Lower lobe of right lung (tissue), 2 donors: ENCODE results near the gene SGTA. TPM values are rescaled to one million over a fixed set of nuclear protein-coding genes. Genes with fewer than 3 reads are reported as not detected.

Experiments
- ATAC-seq, 2 donors: fragments of 200-7000 bp; cut with Tn5 transposase; one replicate each; pipeline ENCODE4 v1.9.1; 2020 to 2022; ENCODE audit warnings: mild to moderate bottlenecking in 2 of 2, moderate library complexity in 2 of 2
- DNase-seq: peaks from one replicate; pipeline ENCODE4 v3.0.0-alpha.2; 2020
- H3K27ac ChIP-seq: fragments of 200-600 bp; one replicate; pipeline ENCODE4 v1.8.0; 2022
- H3K27me3 ChIP-seq: fragments of 200-600 bp; one replicate; pipeline ENCODE4 v1.8.0; 2022; ENCODE audit warnings: low read depth
- H3K36me3 ChIP-seq: fragments of 200-600 bp; one replicate; pipeline ENCODE4 v1.8.0; 2022; ENCODE audit warnings: mild to moderate bottlenecking
- H3K4me1 ChIP-seq: fragments of 200-600 bp; one replicate; pipeline ENCODE4 v1.8.0; 2022
- H3K4me3 ChIP-seq: fragments of 200-600 bp; one replicate; pipeline ENCODE4 v1.8.0; 2022; ENCODE audit warnings: mild to moderate bottlenecking
- H3K9me3 ChIP-seq: fragments of 200-600 bp; one replicate; pipeline ENCODE4 v1.8.0; 2022
- CTCF ChIP-seq: fragments of 200-600 bp; IDR thresholded peaks from one replicate; pipeline ENCODE4 v1.8.0; 2022; ENCODE audit warnings: antibody characterized with exemption, mild to moderate bottlenecking
- intact Hi-C: fragments of 100-400 bp; cut with DNase I; formaldehyde crosslinking; loops from one replicate; pipeline ENCODE4 v1.11.0; 2022
- total RNA-seq: library from RNA; stranded (reverse); fragmentation: NEBNext Ultra II Directional; extraction: Animal tissue kit (Norgen Biotek cat#: 25700); gene quantifications from one replicate; pipeline ENCODE4 v1.2.1, GENCODE V29; 2021
- donor health status: DM: no; HTN: yes; CAD: no; lungs with severe emphysema.

The SGTA gene
- total RNA-seq, 1 donor from 2014 or later, result 41.6 TPM

DNA sequence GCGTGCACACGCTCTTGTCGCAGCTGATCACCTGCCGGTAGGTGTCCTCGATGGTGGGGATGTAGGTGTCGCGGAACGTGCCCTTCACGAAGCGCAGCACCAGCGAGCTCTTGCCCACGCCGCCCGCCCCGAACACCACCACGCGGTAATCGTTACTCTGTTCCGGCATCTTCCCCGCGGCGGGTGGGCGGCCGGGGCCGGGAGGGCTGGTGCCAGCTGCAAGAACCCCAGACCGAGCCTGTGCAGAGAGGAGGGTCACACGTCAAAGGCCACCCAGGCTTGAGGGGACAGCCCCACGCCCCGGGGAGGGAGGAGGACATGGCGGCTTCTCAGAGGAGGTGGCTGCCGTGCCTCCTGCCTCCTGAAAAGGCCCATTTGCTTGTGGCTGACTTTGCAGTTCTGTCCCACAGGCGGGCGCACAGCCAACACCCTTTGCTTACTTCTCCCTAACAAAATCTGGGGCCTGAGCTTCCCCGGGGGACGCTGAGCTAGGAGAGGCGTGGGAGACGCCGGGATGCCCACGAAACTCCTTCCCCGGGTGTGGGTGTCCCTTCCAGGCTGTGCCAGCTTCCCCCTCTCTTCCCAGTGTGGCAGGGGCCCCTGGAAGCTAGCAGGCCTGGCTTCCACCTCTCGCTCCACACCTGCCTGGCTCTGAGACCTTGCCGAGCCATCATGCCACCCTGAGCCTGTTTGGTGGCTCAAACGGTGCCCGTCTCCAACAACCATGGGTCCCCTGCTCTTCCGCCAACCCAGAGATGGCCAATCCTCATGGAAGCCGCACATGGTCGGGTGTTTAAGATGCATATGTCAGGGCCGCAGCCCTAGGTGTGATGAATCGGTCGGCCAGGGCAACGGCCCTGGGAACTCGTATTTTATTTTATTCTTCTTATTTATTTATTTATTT, 65.2 kb downstream of the SGTA start:
- intact Hi-C loops, result no loop called here
- Histone ChIP-seq H3K27ac (no peak overlapping the region), H3K9me3 (peaks cover 8% of the 10 kb centered on the region), H3K4me3 (no peak overlapping the region), H3K27me3 (peaks cover 36% of the 10 kb centered on the region), H3K4me1 (peaks cover 2% of the 10 kb centered on the region), H3K36me3 (no peaks in the 10 kb centered on the region)
- no peak for ATAC-seq
- no peak for TF ChIP-seq CTCF
- DNase-seq, result peak; percentile 33

DNA sequence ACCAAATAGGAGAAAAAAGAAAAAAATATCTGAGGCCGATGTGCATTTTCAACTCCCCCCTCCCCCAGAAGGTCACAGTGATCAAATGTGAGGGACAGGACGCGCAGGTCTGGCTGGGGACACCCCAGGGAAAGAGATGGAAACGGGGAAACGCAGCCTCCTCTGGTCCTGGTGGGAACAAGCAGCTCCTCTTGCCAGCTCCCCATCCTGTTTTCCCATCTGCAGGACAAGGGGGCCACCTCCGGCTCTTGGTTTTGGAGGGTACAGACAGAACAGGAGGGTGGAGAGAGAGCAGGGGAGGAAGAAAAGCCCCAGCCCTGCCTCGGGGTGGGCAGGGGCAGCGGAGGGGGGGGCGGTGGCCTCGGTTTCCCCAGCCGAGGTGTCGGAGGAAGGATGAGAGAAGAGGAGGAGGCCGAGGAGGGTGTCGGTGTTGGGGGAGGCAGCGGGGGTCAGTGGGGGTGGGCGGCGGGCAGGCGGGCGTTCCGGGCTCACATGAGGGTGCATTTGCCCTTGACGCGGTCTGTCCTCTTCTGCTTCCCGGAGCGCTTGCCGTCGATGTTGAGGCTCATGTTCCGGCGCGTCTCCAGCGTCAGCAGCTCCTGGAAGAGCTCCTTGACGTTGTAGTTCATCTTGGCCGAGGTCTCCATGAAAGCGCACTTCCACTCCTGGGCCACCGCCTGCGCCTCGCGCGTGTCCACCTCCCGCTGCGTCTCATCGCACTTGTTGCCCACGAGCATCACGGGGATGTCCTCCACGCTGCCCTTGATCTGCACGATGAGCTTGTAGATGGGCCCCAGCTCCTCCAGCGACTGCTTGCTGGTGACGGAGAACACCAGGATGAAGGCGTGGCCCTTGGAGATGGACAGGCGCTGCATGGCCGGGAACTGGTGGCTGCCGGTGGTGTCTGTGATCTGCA, 66.1 kb downstream of the SGTA start:
- intact Hi-C loops, result no loop called here

DNA sequence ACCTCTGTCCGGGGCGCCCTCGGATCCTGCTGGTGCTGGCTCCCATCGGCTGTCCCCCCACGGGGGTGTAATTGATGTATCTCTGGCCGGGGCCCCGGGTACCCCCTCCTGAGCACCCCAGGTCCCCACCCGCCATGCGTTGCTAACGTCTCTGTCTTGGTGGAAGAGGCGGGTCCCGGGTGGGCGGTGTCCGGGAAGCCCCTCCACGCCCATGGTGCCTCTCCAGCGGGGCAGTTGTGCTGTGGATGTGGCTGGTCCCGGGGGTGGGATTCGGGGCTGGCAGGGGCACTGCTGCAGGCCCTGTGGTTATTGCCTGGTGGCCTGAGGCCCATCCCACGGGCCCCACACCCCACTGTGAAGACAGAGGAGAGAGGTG, 66.8 kb downstream of the SGTA start:
- H3K27ac ChIP-seq, result no peak overlapping the region
- no peak for TF ChIP-seq CTCF
- no peak overlapping the region for H3K4me3 ChIP-seq
- peaks cover 20% of the 10 kb centered on the region for H3K27me3 ChIP-seq
- intact Hi-C loops, result no loop called here
- peaks cover 8% of the 10 kb centered on the region for H3K9me3 ChIP-seq
- H3K36me3 ChIP-seq, result no peaks in the 10 kb centered on the region
- ATAC-seq (no peak), DNase-seq (peak; percentile 28)
- no peaks in the 10 kb centered on the region for H3K4me1 ChIP-seq

More for the DNA sequence above, 66.1 kb downstream of the SGTA start:
- DNase-seq (peak; percentile 30), ATAC-seq (no peak)
- TF ChIP-seq CTCF, result no peak
- H3K36me3 ChIP-seq, result no peaks in the 10 kb centered on the region
- H3K4me3 ChIP-seq, result no peak overlapping the region
- H3K27ac ChIP-seq, result no peak overlapping the region
- peaks cover 8% of the 10 kb centered on the region for H3K9me3 ChIP-seq
- peaks cover 27% of the 10 kb centered on the region for H3K27me3 ChIP-seq
- H3K4me1 ChIP-seq, result no peaks in the 10 kb centered on the region

- H3K4me3 ChIP-seq, result no peak overlapping the region
- H3K27me3 ChIP-seq, result peaks cover 16% of the 10 kb centered on the region
- no peaks in the 10 kb centered on the region for H3K4me1 ChIP-seq
- no peak overlapping the region for H3K27ac ChIP-seq
- DNase-seq (no peak), ATAC-seq (no peak)
- H3K36me3 ChIP-seq, result no peaks in the 10 kb centered on the region
- H3K9me3 ChIP-seq, result peaks cover 8% of the 10 kb centered on the region
- intact Hi-C loops, result no loop called here
- no peak for TF ChIP-seq CTCF
Measured at GRCh38 chr19:2715470-2716274, 67.4 kb downstream of the SGTA start.
